Measurements from ENCODE around the gene NDE1. TPM values are rescaled to one million over a fixed set of nuclear protein-coding genes. Genes with fewer than 3 reads are reported as not detected.

NDE1 gene
- total RNA-seq, 1 donor from 2014 or later, result 31.4 TPM

DNA sequence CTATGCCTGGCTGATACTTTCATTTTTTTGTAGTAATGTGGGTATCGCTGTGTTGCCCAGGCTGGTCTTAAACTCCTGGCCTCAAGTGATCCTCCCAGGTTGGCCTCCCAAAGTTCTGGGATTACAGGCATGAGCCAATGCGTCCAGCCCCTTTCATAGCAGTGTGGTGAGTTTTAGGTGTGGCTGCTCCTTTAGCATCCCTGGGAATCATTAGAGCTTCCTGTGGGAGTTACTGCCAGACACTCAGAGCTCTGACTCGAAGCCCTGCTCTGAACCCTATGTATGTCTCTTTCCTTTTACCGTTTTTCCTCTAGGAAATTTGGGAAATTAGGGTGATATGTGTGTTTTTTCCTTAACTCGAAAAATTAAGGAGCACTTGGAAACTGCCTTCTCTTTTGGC lies 44.5 kb downstream of the NDE1 start:
- Histone ChIP-seq H3K27me3 (ENCODE audit: insufficient read depth, low read length) (no peaks in the 10 kb centered on the region), H3K9me3 (ENCODE audit: insufficient read depth, low read depth, low read length) (no peaks in the 10 kb centered on the region), H3K4me2 (ENCODE audit: low read length) (no peak overlapping the region), H3K36me3 (ENCODE audit: insufficient read depth, low read length) (peaks cover 32% of the 10 kb centered on the region), H4K20me1 (ENCODE audit: insufficient read depth, low read length) (no peaks in the 10 kb centered on the region), H2AFZ (ENCODE audit: low read depth, low read length) (no peak overlapping the region), H3K4me3 (ENCODE audit: insufficient read depth, low read depth, low read length) (no peak overlapping the region), H3K4me1 (ENCODE audit: insufficient read depth, low read length) (no peaks in the 10 kb centered on the region), H3K79me2 (ENCODE audit: insufficient read depth, low read length) (no peaks in the 10 kb centered on the region), H3K27ac (ENCODE audit: low read depth, low read length) (no peak overlapping the region), H3K9ac (ENCODE audit: low read length) (no peak overlapping the region)
- peaks cover 12% of the 10 kb centered on the region for H3K36me3 Mint-ChIP-seq (ENCODE audit: low read depth, unreplicated experiment)
- H3K27me3 Mint-ChIP-seq (ENCODE audit: low read depth, unreplicated experiment), result no peaks in the 10 kb centered on the region
- DNase-seq (ENCODE audit: low read depth) (no peak), FAIRE-seq (no peak)
- H3K27ac Mint-ChIP-seq (ENCODE audit: unreplicated experiment), result no peak overlapping the region
- no peaks in the 10 kb centered on the region for H3K4me1 Mint-ChIP-seq (ENCODE audit: low read depth, unreplicated experiment)
- TF ChIP-seq EZH2 (IDR thresholded peaks at IDR 0.05; ENCODE audit: insufficient read depth, low read length), result no peak
- TF ChIP-seq, protein P1, sequence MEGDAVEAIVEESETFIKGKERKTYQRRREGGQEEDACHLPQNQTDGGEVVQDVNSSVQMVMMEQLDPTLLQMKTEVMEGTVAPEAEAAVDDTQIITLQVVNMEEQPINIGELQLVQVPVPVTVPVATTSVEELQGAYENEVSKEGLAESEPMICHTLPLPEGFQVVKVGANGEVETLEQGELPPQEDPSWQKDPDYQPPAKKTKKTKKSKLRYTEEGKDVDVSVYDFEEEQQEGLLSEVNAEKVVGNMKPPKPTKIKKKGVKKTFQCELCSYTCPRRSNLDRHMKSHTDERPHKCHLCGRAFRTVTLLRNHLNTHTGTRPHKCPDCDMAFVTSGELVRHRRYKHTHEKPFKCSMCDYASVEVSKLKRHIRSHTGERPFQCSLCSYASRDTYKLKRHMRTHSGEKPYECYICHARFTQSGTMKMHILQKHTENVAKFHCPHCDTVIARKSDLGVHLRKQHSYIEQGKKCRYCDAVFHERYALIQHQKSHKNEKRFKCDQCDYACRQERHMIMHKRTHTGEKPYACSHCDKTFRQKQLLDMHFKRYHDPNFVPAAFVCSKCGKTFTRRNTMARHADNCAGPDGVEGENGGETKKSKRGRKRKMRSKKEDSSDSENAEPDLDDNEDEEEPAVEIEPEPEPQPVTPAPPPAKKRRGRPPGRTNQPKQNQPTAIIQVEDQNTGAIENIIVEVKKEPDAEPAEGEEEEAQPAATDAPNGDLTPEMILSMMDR (IDR thresholded peaks at IDR 0.05; ENCODE audit: insufficient read depth, low read depth, low read length), result no peak
- H3K4me3 Mint-ChIP-seq (ENCODE audit: unreplicated experiment), result no peak overlapping the region
- H3K9me3 Mint-ChIP-seq (ENCODE audit: unreplicated experiment), result no peaks in the 10 kb centered on the region

DNA sequence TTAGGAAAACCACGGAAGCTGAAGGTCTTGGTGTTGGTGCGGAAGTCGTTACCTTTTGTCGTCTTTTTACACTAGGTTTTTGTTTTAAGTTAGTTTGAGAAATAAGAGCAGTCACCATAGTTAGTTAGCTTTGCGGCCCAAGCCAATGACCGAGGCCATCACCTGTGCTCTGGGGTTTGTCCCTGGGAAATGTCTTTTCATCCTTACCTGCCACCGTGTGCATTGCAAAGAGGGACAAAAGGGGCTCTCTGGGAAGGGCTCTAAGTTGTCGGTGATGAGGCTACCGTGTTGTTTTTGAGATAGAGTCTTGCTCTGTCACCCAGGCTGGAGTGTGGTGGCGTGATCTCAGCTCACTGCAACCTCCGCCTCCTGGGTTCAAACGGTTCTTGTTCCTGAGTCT lies 49.8 kb downstream of the NDE1 start:
- no peaks in the 10 kb centered on the region for H3K27me3 ChIP-seq (ENCODE audit: insufficient read depth, low read length)
- no peak overlapping the region for H2AFZ ChIP-seq (ENCODE audit: low read depth, low read length)
- H3K79me2 ChIP-seq (ENCODE audit: insufficient read depth, low read length), result no peaks in the 10 kb centered on the region
- no peaks in the 10 kb centered on the region for H3K27me3 Mint-ChIP-seq (ENCODE audit: low read depth, unreplicated experiment)
- H4K20me1 ChIP-seq (ENCODE audit: insufficient read depth, low read length), result peaks cover 6% of the 10 kb centered on the region
- H3K36me3 Mint-ChIP-seq (ENCODE audit: low read depth, unreplicated experiment), result peaks cover 9% of the 10 kb centered on the region
- TF ChIP-seq, protein P1 (IDR thresholded peaks at IDR 0.05; ENCODE audit: insufficient read depth, low read depth, low read length), result no peak
- TF ChIP-seq EZH2 (IDR thresholded peaks at IDR 0.05; ENCODE audit: insufficient read depth, low read length), result no peak
- H3K4me1 Mint-ChIP-seq (ENCODE audit: low read depth, unreplicated experiment), result peaks cover 12% of the 10 kb centered on the region
- DNase-seq (ENCODE audit: low read depth) (no peak), FAIRE-seq (no peak)
- H3K27ac Mint-ChIP-seq (ENCODE audit: unreplicated experiment), result no peak overlapping the region
- H3K9ac ChIP-seq (ENCODE audit: low read length), result no peak overlapping the region
- H3K27ac ChIP-seq (ENCODE audit: low read depth, low read length), result no peak overlapping the region
- peaks cover 29% of the 10 kb centered on the region for H3K36me3 ChIP-seq (ENCODE audit: insufficient read depth, low read length)
- H3K4me1 ChIP-seq (ENCODE audit: insufficient read depth, low read length), result peaks cover 10% of the 10 kb centered on the region
- H3K4me3 ChIP-seq (ENCODE audit: insufficient read depth, low read depth, low read length), result no peak overlapping the region
- no peak overlapping the region for H3K4me3 Mint-ChIP-seq (ENCODE audit: unreplicated experiment)
- no peaks in the 10 kb centered on the region for H3K9me3 ChIP-seq (ENCODE audit: insufficient read depth, low read depth, low read length)
- H3K4me2 ChIP-seq (ENCODE audit: low read length), result no peak overlapping the region
- H3K9me3 Mint-ChIP-seq (ENCODE audit: unreplicated experiment), result no peaks in the 10 kb centered on the region

DNA sequence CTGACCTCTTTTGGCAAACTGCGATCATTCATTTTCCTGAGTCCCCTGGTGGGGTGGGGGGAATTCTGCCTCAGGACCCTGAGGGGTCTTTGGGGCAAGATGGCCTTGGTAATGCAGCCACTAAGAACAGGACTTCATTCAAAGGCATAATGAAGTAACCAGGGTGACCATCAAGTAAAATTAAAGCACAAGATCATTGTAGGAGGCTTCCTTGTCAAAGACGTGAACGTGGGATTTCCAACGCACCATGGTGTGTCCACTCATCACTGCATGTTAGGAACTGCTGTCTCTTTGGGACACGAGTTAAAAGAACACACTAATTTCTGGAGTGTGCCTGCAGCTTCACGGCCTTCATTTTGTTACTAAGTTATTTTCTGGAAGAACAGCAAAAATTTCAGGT lies 51.3 kb downstream of the NDE1 start:
- FAIRE-seq, result no peak
- no peaks in the 10 kb centered on the region for H3K9me3 Mint-ChIP-seq (ENCODE audit: unreplicated experiment)
- Histone ChIP-seq H3K4me1 (ENCODE audit: insufficient read depth, low read length) (peaks cover 10% of the 10 kb centered on the region), H3K9me3 (ENCODE audit: insufficient read depth, low read depth, low read length) (no peaks in the 10 kb centered on the region), H3K4me3 (ENCODE audit: insufficient read depth, low read depth, low read length) (no peak overlapping the region), H3K36me3 (ENCODE audit: insufficient read depth, low read length) (peaks cover 26% of the 10 kb centered on the region), H3K9ac (ENCODE audit: low read length) (no peak overlapping the region), H2AFZ (ENCODE audit: low read depth, low read length) (no peak overlapping the region), H3K27ac (ENCODE audit: low read depth, low read length) (no peak overlapping the region), H3K27me3 (ENCODE audit: insufficient read depth, low read length) (no peaks in the 10 kb centered on the region), H3K79me2 (ENCODE audit: insufficient read depth, low read length) (no peaks in the 10 kb centered on the region), H3K4me2 (ENCODE audit: low read length) (no peak overlapping the region), H4K20me1 (ENCODE audit: insufficient read depth, low read length) (peaks cover 11% of the 10 kb centered on the region)
- no peaks in the 10 kb centered on the region for H3K27me3 Mint-ChIP-seq (ENCODE audit: low read depth, unreplicated experiment)
- TF ChIP-seq, protein P1 (IDR thresholded peaks at IDR 0.05; ENCODE audit: insufficient read depth, low read depth, low read length), result no peak
- no peak for TF ChIP-seq EZH2 (IDR thresholded peaks at IDR 0.05; ENCODE audit: insufficient read depth, low read length)
- H3K4me3 Mint-ChIP-seq (ENCODE audit: unreplicated experiment), result no peak overlapping the region
- H3K36me3 Mint-ChIP-seq (ENCODE audit: low read depth, unreplicated experiment), result peaks cover 13% of the 10 kb centered on the region
- H3K4me1 Mint-ChIP-seq (ENCODE audit: low read depth, unreplicated experiment), result peaks cover 12% of the 10 kb centered on the region
- no peak for DNase-seq (ENCODE audit: low read depth)
- no peak overlapping the region for H3K27ac Mint-ChIP-seq (ENCODE audit: unreplicated experiment)
